GM23338 (cell line): ENCODE results near the gene ALAD. TPM values are rescaled to one million over a fixed set of nuclear protein-coding genes. Genes with fewer than 3 reads are reported as not detected.

Experiments
- ATAC-seq: fragments of 200-7000 bp; cut with Tn5 transposase; 3 replicates; pipeline ENCODE4 v1.9.1; 2020
- DNase-seq: peaks from one replicate; pipeline ENCODE4 v3.0.0-alpha.2; 2015; ENCODE audit warnings: low spot score
- H2AFZ ChIP-seq: fragments of 200-600 bp; sonication (generic); 2 replicates; pipeline ENCODE4 v1.8.0; 2016; ENCODE audit warnings: antibody characterized with exemption, mild to moderate bottlenecking, moderate library complexity
- H3F3A ChIP-seq: fragments of 200-600 bp; sonication (generic); replicated peaks from 2 replicates; pipeline ENCODE4 v1.8.0; 2017; ENCODE audit warnings: antibody characterized with exemption, mixed run types, low read depth
- H3K27ac ChIP-seq: fragments of 200-600 bp; sonication (generic); 2 replicates; pipeline ENCODE4 v1.6.1; 2016; ENCODE audit warnings: low read depth
- H3K27me3 ChIP-seq: fragments of 200-600 bp; sonication (generic); 2 replicates; pipeline ENCODE4 v1.8.0; 2016; ENCODE audit warnings: mild to moderate bottlenecking, mixed run types, moderate library complexity; ENCODE audit not compliant: insufficient read depth
- H3K36me3 ChIP-seq: fragments of 200-600 bp; sonication (generic); 2 replicates; pipeline ENCODE4 v1.8.0; 2016; ENCODE audit warnings: mild to moderate bottlenecking; ENCODE audit not compliant: insufficient read depth
- H3K4me1 ChIP-seq: fragments of 200-600 bp; sonication (generic); 2 replicates; pipeline ENCODE4 v1.8.0; 2016; ENCODE audit warnings: mild to moderate bottlenecking, moderate library complexity; ENCODE audit not compliant: insufficient read depth
- H3K4me2 ChIP-seq: fragments of 200-600 bp; sonication (generic); 2 replicates; pipeline ENCODE4 v1.7.1; 2017; ENCODE audit warnings: mixed run types
- H3K4me3 ChIP-seq: fragments of 200-600 bp; sonication (generic); 2 replicates; pipeline ENCODE4 v1.6.1; 2016; ENCODE audit warnings: mixed run types
- H3K79me2 ChIP-seq: fragments of 200-600 bp; sonication (generic); replicated peaks from 2 replicates; pipeline ENCODE4 v1.8.0; 2017; ENCODE audit warnings: mild to moderate bottlenecking; ENCODE audit not compliant: insufficient read depth
- H3K9me2 ChIP-seq: fragments of 200-600 bp; sonication (generic); 2 replicates; pipeline ENCODE4 v1.8.0; 2017; ENCODE audit not compliant: insufficient read depth
- H4K20me1 ChIP-seq: fragments of 200-600 bp; sonication (generic); replicated peaks from 2 replicates; pipeline ENCODE4 v1.8.0; 2017; ENCODE audit warnings: mild to moderate bottlenecking; ENCODE audit not compliant: insufficient read depth
- H3K27ac Mint-ChIP-seq: 2 replicates; pipeline ENCODE4 v1.8.0; 2020; ENCODE audit warnings: inconsistent platforms, mild to moderate bottlenecking, moderate library complexity, mixed read lengths
- H3K27me3 Mint-ChIP-seq: 3 replicates; pipeline ENCODE4 v1.8.0; 2022; ENCODE audit warnings: low read depth, mild to moderate bottlenecking, moderate library complexity, mixed read lengths, inconsistent platforms; ENCODE audit not compliant: insufficient read depth, poor library complexity
- H3K36me3 Mint-ChIP-seq: 3 replicates; pipeline ENCODE4 v1.8.0; 2021; ENCODE audit warnings: low read depth, mild to moderate bottlenecking, inconsistent platforms, moderate library complexity, mixed read lengths
- H3K4me1 Mint-ChIP-seq: 3 replicates; pipeline ENCODE4 v1.8.0; 2020; ENCODE audit warnings: mild to moderate bottlenecking, inconsistent platforms, mixed read lengths
- H3K4me3 Mint-ChIP-seq: 3 replicates; pipeline ENCODE4 v1.8.0; 2021; ENCODE audit warnings: moderate library complexity, mild to moderate bottlenecking, inconsistent platforms, mixed read lengths
- H3K9me3 Mint-ChIP-seq: 3 replicates; pipeline ENCODE4 v1.8.0; 2020; ENCODE audit warnings: moderate library complexity, mild to moderate bottlenecking, inconsistent platforms, mixed read lengths
- CREB1 ChIP-seq: fragments of 250-450 bp; sonication (Bioruptor Pico); IDR thresholded peaks from 2 replicates; pipeline ENCODE4 v1.5.0; 2020; ENCODE audit warnings: low read depth, mild to moderate bottlenecking, moderate library complexity
- EZH2 ChIP-seq: fragments of 200-600 bp; sonication (generic); IDR thresholded peaks from one replicate; pipeline ENCODE4 v1.8.0; 2017; ENCODE audit warnings: antibody characterized with exemption, mild to moderate bottlenecking, low read depth; ENCODE audit not compliant: unreplicated experiment
- EZH2phosphoT487 ChIP-seq: fragments of 200-600 bp; sonication (generic); IDR thresholded peaks from one replicate; pipeline ENCODE4 v1.8.1; 2018; ENCODE audit warnings: antibody characterized with exemption; ENCODE audit not compliant: unreplicated experiment
- JUNB ChIP-seq: IDR thresholded peaks from one replicate; pipeline ENCODE4 v1.6.1; 2016; ENCODE audit warnings: antibody characterized with exemption; ENCODE audit not compliant: unreplicated experiment
- NANOG ChIP-seq: IDR thresholded peaks from 2 replicates; pipeline ENCODE4 v1.6.1; 2016; ENCODE audit warnings: antibody characterized with exemption, borderline replicate concordance
- POLR2AphosphoS5 ChIP-seq: IDR thresholded peaks from 2 replicates; pipeline ENCODE4 v1.6.1; 2016; ENCODE audit warnings: antibody characterized with exemption, low read depth
- STAT1 ChIP-seq: IDR thresholded peaks from one replicate; pipeline ENCODE4 v1.6.1; 2016; ENCODE audit warnings: antibody characterized with exemption; ENCODE audit not compliant: unreplicated experiment
- ZNF114 ChIP-seq: fragments of 250-450 bp; sonication (Bioruptor Pico); IDR thresholded peaks from 2 replicates; pipeline ENCODE4 v1.5.0; 2020; ENCODE audit warnings: mild to moderate bottlenecking, moderate library complexity
- ZNF331 ChIP-seq: fragments of 250-450 bp; sonication (Bioruptor Pico); IDR thresholded peaks from 2 replicates; pipeline ENCODE4 v1.5.0; 2020; ENCODE audit warnings: low read depth, mild to moderate bottlenecking, moderate library complexity
- polyA plus RNA-seq: library from polyadenylated mRNA; unstranded; fragments of >200 nt; fragmentation: Nextera tagmentation; extraction: Ambion mirVana; gene quantifications from 2 replicates; pipeline ENCODE4 v1.2.1, GENCODE V29; 2016
- total RNA-seq: library from RNA; depleted of rRNA; stranded (reverse); fragments of >200 nt; shearing (Covaris generic); gene quantifications from 2 replicates; pipeline ENCODE4 v1.2.3, GENCODE V29; 2014
- TF ChIP-seq, protein P1 (sequence below): IDR thresholded peaks from 2 replicates; pipeline ENCODE4 v1.6.1; 2016; ENCODE audit warnings: antibody characterized with exemption
- TF ChIP-seq, protein P2 (sequence below), 2 experiments: fragments of 200-600 bp in 1 of 2; sonication (generic) in 1 of 2; conservative IDR thresholded peaks; 2 replicates each; pipeline versions ENCODE4 v1.5.1 to v1.6.1; 2016 to 2017; ENCODE audit warnings: antibody characterized with exemption in 2 of 2, low read depth in 2 of 2, mild to moderate bottlenecking in 2 of 2, moderate library complexity in 1 of 2
- TF ChIP-seq, protein P3 (sequence below): fragments of 250-450 bp; sonication (Bioruptor Pico); IDR thresholded peaks from 2 replicates; pipeline ENCODE4 v1.5.0; 2020; ENCODE audit warnings: mild to moderate bottlenecking, moderate library complexity
- TF ChIP-seq, protein P4 (sequence below): IDR thresholded peaks from one replicate; pipeline ENCODE4 v1.6.1; 2018; ENCODE audit warnings: antibody characterized with exemption; ENCODE audit not compliant: unreplicated experiment

ALAD gene
- total and polyA plus RNA-seq, 2 experiments from 2014 or later, result 7.1 to 10.1 TPM

DNA sequence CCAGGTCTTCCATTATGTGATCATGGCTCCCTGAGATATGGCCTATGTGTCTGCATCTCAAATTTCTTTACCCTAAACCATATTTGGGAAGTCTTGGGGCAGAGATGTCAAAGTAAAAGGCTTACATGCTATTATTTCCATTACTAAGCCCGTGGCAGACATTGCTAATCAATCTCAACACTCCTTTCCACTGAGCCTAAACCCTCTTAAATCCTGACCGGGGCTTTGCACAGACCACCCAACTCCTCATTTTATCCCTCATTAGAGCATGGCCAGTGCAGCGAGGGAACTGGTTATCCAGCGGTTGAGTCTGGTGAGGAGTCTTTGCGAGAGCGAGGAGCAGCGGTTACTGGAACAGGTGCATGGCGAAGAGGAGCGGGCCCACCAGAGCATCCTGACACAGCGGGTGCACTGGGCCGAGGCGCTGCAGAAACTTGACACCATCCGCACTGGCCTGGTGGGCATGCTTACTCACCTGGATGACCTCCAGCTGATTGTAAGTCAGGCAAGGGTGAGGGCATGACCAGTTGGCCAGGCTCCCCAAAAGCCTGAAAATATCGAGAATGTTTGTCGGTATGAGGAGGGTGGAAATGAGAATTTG lies 40.7 kb downstream of the ALAD start:
- no peaks in the 10 kb centered on the region for H3K79me2 ChIP-seq
- H3K27me3 Mint-ChIP-seq, result no peaks in the 10 kb centered on the region
- no peaks in the 10 kb centered on the region for H3K4me1 ChIP-seq
- H3K4me1 Mint-ChIP-seq, result no peaks in the 10 kb centered on the region
- H3K9me2 ChIP-seq, result no peaks in the 10 kb centered on the region
- H4K20me1 ChIP-seq, result no peaks in the 10 kb centered on the region
- TF ChIP-seq CREB1 (CRISPR knock-in tag), result no peak
- TF ChIP-seq POLR2AphosphoS5, result no peak
- TF ChIP-seq ZNF114 (CRISPR knock-in tag), result no peak
- TF ChIP-seq, protein P1, sequence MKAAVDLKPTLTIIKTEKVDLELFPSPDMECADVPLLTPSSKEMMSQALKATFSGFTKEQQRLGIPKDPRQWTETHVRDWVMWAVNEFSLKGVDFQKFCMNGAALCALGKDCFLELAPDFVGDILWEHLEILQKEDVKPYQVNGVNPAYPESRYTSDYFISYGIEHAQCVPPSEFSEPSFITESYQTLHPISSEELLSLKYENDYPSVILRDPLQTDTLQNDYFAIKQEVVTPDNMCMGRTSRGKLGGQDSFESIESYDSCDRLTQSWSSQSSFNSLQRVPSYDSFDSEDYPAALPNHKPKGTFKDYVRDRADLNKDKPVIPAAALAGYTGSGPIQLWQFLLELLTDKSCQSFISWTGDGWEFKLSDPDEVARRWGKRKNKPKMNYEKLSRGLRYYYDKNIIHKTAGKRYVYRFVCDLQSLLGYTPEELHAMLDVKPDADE, result no peak
- TF ChIP-seq STAT1, result no peak
- TF ChIP-seq, protein P2, sequence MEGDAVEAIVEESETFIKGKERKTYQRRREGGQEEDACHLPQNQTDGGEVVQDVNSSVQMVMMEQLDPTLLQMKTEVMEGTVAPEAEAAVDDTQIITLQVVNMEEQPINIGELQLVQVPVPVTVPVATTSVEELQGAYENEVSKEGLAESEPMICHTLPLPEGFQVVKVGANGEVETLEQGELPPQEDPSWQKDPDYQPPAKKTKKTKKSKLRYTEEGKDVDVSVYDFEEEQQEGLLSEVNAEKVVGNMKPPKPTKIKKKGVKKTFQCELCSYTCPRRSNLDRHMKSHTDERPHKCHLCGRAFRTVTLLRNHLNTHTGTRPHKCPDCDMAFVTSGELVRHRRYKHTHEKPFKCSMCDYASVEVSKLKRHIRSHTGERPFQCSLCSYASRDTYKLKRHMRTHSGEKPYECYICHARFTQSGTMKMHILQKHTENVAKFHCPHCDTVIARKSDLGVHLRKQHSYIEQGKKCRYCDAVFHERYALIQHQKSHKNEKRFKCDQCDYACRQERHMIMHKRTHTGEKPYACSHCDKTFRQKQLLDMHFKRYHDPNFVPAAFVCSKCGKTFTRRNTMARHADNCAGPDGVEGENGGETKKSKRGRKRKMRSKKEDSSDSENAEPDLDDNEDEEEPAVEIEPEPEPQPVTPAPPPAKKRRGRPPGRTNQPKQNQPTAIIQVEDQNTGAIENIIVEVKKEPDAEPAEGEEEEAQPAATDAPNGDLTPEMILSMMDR (conservative IDR thresholded peaks at IDR 0.05; ENCODE audit: low read depth in 2 of 2), result no peak
- no peak for TF ChIP-seq EZH2
- TF ChIP-seq, protein P3, sequence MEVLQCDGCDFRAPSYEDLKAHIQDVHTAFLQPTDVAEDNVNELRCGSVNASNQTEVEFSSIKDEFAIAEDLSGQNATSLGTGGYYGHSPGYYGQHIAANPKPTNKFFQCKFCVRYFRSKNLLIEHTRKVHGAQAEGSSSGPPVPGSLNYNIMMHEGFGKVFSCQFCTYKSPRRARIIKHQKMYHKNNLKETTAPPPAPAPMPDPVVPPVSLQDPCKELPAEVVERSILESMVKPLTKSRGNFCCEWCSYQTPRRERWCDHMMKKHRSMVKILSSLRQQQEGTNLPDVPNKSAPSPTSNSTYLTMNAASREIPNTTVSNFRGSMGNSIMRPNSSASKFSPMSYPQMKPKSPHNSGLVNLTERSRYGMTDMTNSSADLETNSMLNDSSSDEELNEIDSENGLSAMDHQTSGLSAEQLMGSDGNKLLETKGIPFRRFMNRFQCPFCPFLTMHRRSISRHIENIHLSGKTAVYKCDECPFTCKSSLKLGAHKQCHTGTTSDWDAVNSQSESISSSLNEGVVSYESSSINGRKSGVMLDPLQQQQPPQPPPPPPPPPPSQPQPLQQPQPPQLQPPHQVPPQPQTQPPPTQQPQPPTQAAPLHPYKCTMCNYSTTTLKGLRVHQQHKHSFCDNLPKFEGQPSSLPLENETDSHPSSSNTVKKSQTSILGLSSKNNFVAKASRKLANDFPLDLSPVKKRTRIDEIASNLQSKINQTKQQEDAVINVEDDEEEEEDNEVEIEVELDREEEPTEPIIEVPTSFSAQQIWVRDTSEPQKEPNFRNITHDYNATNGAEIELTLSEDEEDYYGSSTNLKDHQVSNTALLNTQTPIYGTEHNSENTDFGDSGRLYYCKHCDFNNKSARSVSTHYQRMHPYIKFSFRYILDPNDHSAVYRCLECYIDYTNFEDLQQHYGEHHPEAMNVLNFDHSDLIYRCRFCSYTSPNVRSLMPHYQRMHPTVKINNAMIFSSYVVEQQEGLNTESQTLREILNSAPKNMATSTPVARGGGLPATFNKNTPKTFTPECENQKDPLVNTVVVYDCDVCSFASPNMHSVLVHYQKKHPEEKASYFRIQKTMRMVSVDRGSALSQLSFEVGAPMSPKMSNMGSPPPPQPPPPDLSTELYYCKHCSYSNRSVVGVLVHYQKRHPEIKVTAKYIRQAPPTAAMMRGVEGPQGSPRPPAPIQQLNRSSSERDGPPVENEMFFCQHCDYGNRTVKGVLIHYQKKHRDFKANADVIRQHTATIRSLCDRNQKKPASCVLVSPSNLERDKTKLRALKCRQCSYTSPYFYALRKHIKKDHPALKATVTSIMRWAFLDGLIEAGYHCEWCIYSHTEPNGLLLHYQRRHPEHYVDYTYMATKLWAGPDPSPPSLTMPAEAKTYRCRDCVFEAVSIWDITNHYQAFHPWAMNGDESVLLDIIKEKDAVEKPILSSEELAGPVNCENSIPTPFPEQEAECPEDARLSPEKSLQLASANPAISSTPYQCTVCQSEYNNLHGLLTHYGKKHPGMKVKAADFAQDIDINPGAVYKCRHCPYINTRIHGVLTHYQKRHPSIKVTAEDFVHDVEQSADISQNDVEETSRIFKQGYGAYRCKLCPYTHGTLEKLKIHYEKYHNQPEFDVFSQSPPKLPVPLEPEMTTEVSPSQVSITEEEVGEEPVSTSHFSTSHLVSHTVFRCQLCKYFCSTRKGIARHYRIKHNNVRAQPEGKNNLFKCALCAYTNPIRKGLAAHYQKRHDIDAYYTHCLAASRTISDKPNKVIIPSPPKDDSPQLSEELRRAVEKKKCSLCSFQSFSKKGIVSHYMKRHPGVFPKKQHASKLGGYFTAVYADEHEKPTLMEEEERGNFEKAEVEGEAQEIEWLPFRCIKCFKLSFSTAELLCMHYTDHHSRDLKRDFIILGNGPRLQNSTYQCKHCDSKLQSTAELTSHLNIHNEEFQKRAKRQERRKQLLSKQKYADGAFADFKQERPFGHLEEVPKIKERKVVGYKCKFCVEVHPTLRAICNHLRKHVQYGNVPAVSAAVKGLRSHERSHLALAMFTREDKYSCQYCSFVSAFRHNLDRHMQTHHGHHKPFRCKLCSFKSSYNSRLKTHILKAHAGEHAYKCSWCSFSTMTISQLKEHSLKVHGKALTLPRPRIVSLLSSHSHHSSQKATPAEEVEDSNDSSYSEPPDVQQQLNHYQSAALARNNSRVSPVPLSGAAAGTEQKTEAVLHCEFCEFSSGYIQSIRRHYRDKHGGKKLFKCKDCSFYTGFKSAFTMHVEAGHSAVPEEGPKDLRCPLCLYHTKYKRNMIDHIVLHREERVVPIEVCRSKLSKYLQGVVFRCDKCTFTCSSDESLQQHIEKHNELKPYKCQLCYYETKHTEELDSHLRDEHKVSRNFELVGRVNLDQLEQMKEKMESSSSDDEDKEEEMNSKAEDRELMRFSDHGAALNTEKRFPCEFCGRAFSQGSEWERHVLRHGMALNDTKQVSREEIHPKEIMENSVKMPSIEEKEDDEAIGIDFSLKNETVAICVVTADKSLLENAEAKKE (CRISPR knock-in tag), result no peak
- TF ChIP-seq JUNB, result no peak
- TF ChIP-seq, protein P4, sequence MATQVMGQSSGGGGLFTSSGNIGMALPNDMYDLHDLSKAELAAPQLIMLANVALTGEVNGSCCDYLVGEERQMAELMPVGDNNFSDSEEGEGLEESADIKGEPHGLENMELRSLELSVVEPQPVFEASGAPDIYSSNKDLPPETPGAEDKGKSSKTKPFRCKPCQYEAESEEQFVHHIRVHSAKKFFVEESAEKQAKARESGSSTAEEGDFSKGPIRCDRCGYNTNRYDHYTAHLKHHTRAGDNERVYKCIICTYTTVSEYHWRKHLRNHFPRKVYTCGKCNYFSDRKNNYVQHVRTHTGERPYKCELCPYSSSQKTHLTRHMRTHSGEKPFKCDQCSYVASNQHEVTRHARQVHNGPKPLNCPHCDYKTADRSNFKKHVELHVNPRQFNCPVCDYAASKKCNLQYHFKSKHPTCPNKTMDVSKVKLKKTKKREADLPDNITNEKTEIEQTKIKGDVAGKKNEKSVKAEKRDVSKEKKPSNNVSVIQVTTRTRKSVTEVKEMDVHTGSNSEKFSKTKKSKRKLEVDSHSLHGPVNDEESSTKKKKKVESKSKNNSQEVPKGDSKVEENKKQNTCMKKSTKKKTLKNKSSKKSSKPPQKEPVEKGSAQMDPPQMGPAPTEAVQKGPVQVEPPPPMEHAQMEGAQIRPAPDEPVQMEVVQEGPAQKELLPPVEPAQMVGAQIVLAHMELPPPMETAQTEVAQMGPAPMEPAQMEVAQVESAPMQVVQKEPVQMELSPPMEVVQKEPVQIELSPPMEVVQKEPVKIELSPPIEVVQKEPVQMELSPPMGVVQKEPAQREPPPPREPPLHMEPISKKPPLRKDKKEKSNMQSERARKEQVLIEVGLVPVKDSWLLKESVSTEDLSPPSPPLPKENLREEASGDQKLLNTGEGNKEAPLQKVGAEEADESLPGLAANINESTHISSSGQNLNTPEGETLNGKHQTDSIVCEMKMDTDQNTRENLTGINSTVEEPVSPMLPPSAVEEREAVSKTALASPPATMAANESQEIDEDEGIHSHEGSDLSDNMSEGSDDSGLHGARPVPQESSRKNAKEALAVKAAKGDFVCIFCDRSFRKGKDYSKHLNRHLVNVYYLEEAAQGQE, result no peak
- no peak for TF ChIP-seq NANOG
- TF ChIP-seq ZNF331 (CRISPR knock-in tag), result no peak
- no peak for TF ChIP-seq EZH2phosphoT487
- no peak overlapping the region for H3K4me3 Mint-ChIP-seq
- no peaks in the 10 kb centered on the region for H3K36me3 Mint-ChIP-seq
- no peak overlapping the region for H3K4me3 ChIP-seq
- no peaks in the 10 kb centered on the region for H3K36me3 ChIP-seq
- H3F3A ChIP-seq, result no peaks in the 10 kb centered on the region
- no peak overlapping the region for H3K27ac ChIP-seq
- no peak overlapping the region for H3K27ac Mint-ChIP-seq
- H3K9me3 Mint-ChIP-seq, result no peaks in the 10 kb centered on the region
- no peak overlapping the region for H2AFZ ChIP-seq
- H3K27me3 ChIP-seq, result no peaks in the 10 kb centered on the region
- ATAC-seq, result no peak
- DNase-seq, result no peak
- no peak overlapping the region for H3K4me2 ChIP-seq
